Jurkat, Clone E6-1 (cell line): ENCODE measurements around the gene SMIM36.

Experiments used
- DNase-seq: peaks from one replicate; pipeline ENCODE4 v3.0.0-alpha.2; 2011; ENCODE audit warnings: low read depth, low spot score
- H3K4me3 ChIP-seq: 2 replicates; pipeline ENCODE4 v1.5.1; 2011; ENCODE audit warnings: mild to moderate bottlenecking, low read length, control low read depth, moderate library complexity

SMIM36 gene

GRCh38 chr17:55402374-55402773 lies 108.9 kb downstream of the SMIM36 start:
- DNase-seq: no peak
- no peak overlapping the region for H3K4me3 ChIP-seq
